Endothelial cell (in vitro differentiated cells): Measurements from ENCODE around the gene KIAA1586. TPM values are rescaled to one million over a fixed set of nuclear protein-coding genes. Genes with fewer than 3 reads are reported as not detected.

Source experiments
- DNase-seq: peaks from one replicate; pipeline ENCODE4 v3.0.0; 2021; ENCODE audit warnings: low spot score
- H3K27ac Mint-ChIP-seq: one replicate; pipeline ENCODE4 v1.8.0; 2021; ENCODE audit warnings: mixed read lengths, inconsistent platforms; ENCODE audit not compliant: unreplicated experiment
- H3K27me3 Mint-ChIP-seq: one replicate; pipeline ENCODE4 v1.8.0; 2021; ENCODE audit warnings: mild to moderate bottlenecking, moderate library complexity, mixed read lengths, inconsistent platforms; ENCODE audit not compliant: unreplicated experiment
- H3K36me3 Mint-ChIP-seq: one replicate; pipeline ENCODE4 v1.8.0; 2021; ENCODE audit warnings: mild to moderate bottlenecking, low read depth, mixed read lengths, inconsistent platforms; ENCODE audit not compliant: unreplicated experiment
- H3K4me1 Mint-ChIP-seq: one replicate; pipeline ENCODE4 v1.8.0; 2021; ENCODE audit warnings: mild to moderate bottlenecking, mixed read lengths, inconsistent platforms; ENCODE audit not compliant: unreplicated experiment
- H3K4me3 Mint-ChIP-seq: one replicate; pipeline ENCODE4 v1.8.0; 2021; ENCODE audit warnings: mild to moderate bottlenecking, mixed read lengths, inconsistent platforms; ENCODE audit not compliant: unreplicated experiment
- H3K9me3 Mint-ChIP-seq: one replicate; pipeline ENCODE4 v1.8.0; 2021; ENCODE audit warnings: mixed read lengths, inconsistent platforms; ENCODE audit not compliant: unreplicated experiment
- CTCF ChIP-seq: fragments of 200-600 bp; sonication (generic); IDR thresholded peaks from one replicate; pipeline ENCODE4 v1.5.0; 2021; ENCODE audit warnings: antibody characterized with exemption; ENCODE audit not compliant: unreplicated experiment
- total RNA-seq: library from RNA; stranded (reverse); fragmentation: NEBNext Ultra II Directional; extraction: Animal tissue kit (Norgen Biotek cat#: 25700); gene quantifications from one replicate; pipeline ENCODE4 v1.2.1, GENCODE V29; 2021; ENCODE audit not compliant: unreplicated experiment

Gene KIAA1586
- total RNA-seq, 1 donor from 2014 or later: 44.3 TPM

- H3K4me3 Mint-ChIP-seq: no peak overlapping the region
Measured at GRCh38 chr6:57069920-57070331, 23.4 kb downstream of the KIAA1586 start.

GRCh38 chr6:57072108-57072507, 25.6 kb downstream of the KIAA1586 start:
- no peaks in the 10 kb centered on the region for H3K4me1 Mint-ChIP-seq
- peaks cover 1% of the 10 kb centered on the region for H3K27me3 Mint-ChIP-seq
- TF ChIP-seq CTCF: no peak
- no peak for DNase-seq
- no peak overlapping the region for H3K27ac Mint-ChIP-seq
- no peak overlapping the region for H3K4me3 Mint-ChIP-seq
- H3K9me3 Mint-ChIP-seq: no peaks in the 10 kb centered on the region
- peaks cover 7% of the 10 kb centered on the region for H3K36me3 Mint-ChIP-seq

More at GRCh38 chr6:57069920-57070331, 23.4 kb downstream of the KIAA1586 start:
- Mint-ChIP-seq H3K27me3 (peaks cover 1% of the 10 kb centered on the region), H3K27ac (no peak overlapping the region), H3K4me1 (peaks cover 3% of the 10 kb centered on the region), H3K36me3 (peaks cover 7% of the 10 kb centered on the region), H3K9me3 (no peaks in the 10 kb centered on the region)
- TF ChIP-seq CTCF: no peak
- no peak for DNase-seq

GRCh38 chr6:57074383-57074782, 27.9 kb downstream of the KIAA1586 start:
- H3K4me1 Mint-ChIP-seq: no peaks in the 10 kb centered on the region
- H3K27me3 Mint-ChIP-seq: peaks cover 2% of the 10 kb centered on the region
- H3K27ac Mint-ChIP-seq: no peak overlapping the region
- no peak for DNase-seq
- H3K9me3 Mint-ChIP-seq: no peaks in the 10 kb centered on the region
- no peak for TF ChIP-seq CTCF
- H3K4me3 Mint-ChIP-seq: no peak overlapping the region
- peaks cover 7% of the 10 kb centered on the region for H3K36me3 Mint-ChIP-seq

GRCh38 chr6:57075092-57075491, 28.6 kb downstream of the KIAA1586 start:
- TF ChIP-seq CTCF: no peak
- Mint-ChIP-seq H3K27ac (no peak overlapping the region), H3K9me3 (no peaks in the 10 kb centered on the region), H3K4me3 (no peak overlapping the region), H3K36me3 (peaks cover 3% of the 10 kb centered on the region), H3K27me3 (peaks cover 2% of the 10 kb centered on the region), H3K4me1 (no peaks in the 10 kb centered on the region)
- no peak for DNase-seq

GRCh38 chr6:57078531-57079207, 32.2 kb downstream of the KIAA1586 start:
- DNase-seq: no peak
- Mint-ChIP-seq H3K4me1 (peaks cover 16% of the 10 kb centered on the region), H3K4me3 (no peak overlapping the region), H3K9me3 (no peaks in the 10 kb centered on the region), H3K36me3 (peaks cover 3% of the 10 kb centered on the region), H3K27me3 (peaks cover 2% of the 10 kb centered on the region), H3K27ac (no peak overlapping the region)
- TF ChIP-seq CTCF: no peak
